ENCODE data around the gene KLHL41. TPM values are rescaled to one million over a fixed set of nuclear protein-coding genes. Genes with fewer than 3 reads are reported as not detected.
A peak's percentile ranks its signal among the peaks of the same experiment; 100 is the strongest.

The KLHL41 gene
- total and polyA plus RNA-seq, 2 of the 13 experiments (the other 11 are each of a cell fraction or from before 2014, with no cell fraction given) = 0.07 to 0.31 TPM

GRCh38 chr2:169479257-169480078 lies 30.0 kb upstream of the KLHL41 start, which contains the start of gene BBS5 (continued):
- TF ChIP-seq AHDC1 (CRISPR knock-in tag; IDR thresholded peaks at IDR 0.05; ENCODE audit: borderline replicate concordance) = no peak
- peak; percentile 83 for TF ChIP-seq MXD1 (CRISPR knock-in tag; IDR thresholded peaks at IDR 0.05)
- no peak for TF ChIP-seq NR2F2 (IDR thresholded peaks at IDR 0.05; ENCODE audit: borderline replicate concordance, low read depth)
- 0 out of 2 replicates have a peak, but pooled peaks have one; percentile 63 for TF ChIP-seq ZNF432 (CRISPR knock-in tag; IDR thresholded peaks at IDR 0.05; ENCODE audit: borderline replicate concordance)
- peak; percentile 57; the same call in 1 of the 2 replicates for TF ChIP-seq ZNF691 (CRISPR knock-in tag; IDR thresholded peaks at IDR 0.05; ENCODE audit: borderline replicate concordance, low read depth)
- peak; percentile 80 for TF ChIP-seq YEATS4 (CRISPR knock-in tag; IDR thresholded peaks at IDR 0.05; ENCODE audit: borderline replicate concordance)
- no peak for TF ChIP-seq CEBPB (IDR thresholded peaks at IDR 0.05; ENCODE audit: borderline replicate concordance, low read depth, low read length)
- peak; percentile 57 for TF ChIP-seq FOSL2 (CRISPR knock-in tag; IDR thresholded peaks at IDR 0.05)
- TF ChIP-seq ZNF33A (CRISPR knock-in tag; IDR thresholded peaks at IDR 0.05; ENCODE audit: borderline replicate concordance) = no peak
- no peak for TF ChIP-seq ZNF382 (CRISPR knock-in tag; IDR thresholded peaks at IDR 0.05; ENCODE audit: borderline replicate concordance)
- peak; percentile 74; the same call in 1 of the 2 replicates for TF ChIP-seq ZNF589 (CRISPR knock-in tag; conservative IDR thresholded peaks at IDR 0.05)
- TF ChIP-seq AHR (CRISPR knock-in tag; IDR thresholded peaks at IDR 0.05) = no peak; the same call in 1 of the 2 replicates
- TF ChIP-seq ZNF768 (CRISPR knock-in tag; IDR thresholded peaks at IDR 0.05) = peak; percentile 84
- peak; percentile 78; the same call in 1 of the 2 replicates for TF ChIP-seq TOE1 (CRISPR knock-in tag; IDR thresholded peaks at IDR 0.05)
- no peak for TF ChIP-seq NFE2L1 (CRISPR knock-in tag; IDR thresholded peaks at IDR 0.05; ENCODE audit: borderline replicate concordance)
- peak; percentile 93 for TF ChIP-seq ZNF280B (CRISPR knock-in tag; IDR thresholded peaks at IDR 0.05; ENCODE audit: borderline replicate concordance)
- TF ChIP-seq NRL (CRISPR knock-in tag; IDR thresholded peaks at IDR 0.05; ENCODE audit: borderline replicate concordance) = peak; percentile 88; the same call in 1 of the 2 replicates
- no peak; the same call in 1 of the 2 replicates for TF ChIP-seq ZNF260 (CRISPR knock-in tag; IDR thresholded peaks at IDR 0.05; ENCODE audit: borderline replicate concordance, low read depth)

All from HepG2 (cell line).